ENCODE results near the gene NT5DC3.
"Not testable (repeated sequence)": the region's sequence is repeated elsewhere in the genome, so short reads cannot be mapped to it uniquely, and the experiment has no call there.

Gene NT5DC3

DNA sequence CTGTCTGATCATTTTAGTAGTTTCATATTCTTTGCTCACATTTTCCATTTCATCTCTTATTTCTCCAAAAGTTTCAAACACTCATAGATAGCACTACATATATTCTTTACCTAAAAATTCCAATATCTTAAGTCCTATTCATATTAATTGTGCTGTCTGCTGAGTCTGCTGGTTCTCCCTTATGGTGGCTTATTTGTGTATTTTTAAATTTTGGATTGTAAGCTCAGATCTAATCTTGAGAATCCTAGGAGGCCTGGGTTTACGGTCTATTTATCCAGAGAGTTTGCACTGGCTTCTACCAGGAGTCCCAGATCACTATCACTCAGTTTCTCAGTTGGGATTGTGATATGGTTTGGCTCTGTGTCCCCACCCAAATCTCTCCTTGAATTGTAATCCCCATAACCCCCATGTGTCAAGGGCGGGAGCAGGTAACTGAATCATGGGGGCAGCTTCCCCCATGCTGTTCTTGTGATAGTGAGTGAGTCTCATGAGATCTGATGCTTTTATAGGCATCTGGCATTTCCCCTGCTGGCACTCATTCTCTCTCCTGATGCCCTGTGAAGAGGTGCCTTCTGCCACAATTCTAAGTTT is 10.2 kb downstream of the NT5DC3 start:
- no peak for DNase-seq

DNA sequence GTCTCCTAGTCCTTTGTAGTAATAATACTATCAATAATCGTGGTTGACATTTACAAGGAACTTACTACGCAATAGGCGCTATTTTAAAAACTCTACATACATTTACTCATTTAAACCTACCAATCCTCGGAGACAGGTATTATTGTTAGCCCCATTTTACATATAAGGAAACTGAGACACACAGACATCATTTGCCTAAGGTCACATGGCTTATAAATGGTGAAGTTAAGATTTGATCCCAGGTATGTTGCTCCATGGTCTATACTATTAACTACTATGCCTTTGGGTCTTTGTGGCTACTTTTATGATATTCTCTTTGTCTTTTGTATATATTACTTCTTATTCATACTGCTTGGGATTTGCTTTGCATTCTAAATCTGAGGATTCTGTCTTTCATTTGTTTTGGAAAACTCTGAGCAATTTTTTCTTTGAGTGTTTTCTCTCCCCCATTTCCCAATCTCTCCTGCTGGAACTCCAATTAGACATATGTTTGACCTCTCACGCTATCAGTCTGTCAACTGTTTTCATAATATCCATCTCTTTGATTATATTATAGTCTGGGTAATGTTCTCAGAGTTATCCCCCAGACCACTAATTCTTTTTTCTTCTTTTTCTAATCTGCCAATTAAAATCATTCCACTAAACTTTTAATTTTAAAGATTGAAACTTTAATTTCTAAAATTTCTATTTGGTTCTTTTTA is 10.9 kb downstream of the NT5DC3 start:
- DNase-seq, result no peak

DNA sequence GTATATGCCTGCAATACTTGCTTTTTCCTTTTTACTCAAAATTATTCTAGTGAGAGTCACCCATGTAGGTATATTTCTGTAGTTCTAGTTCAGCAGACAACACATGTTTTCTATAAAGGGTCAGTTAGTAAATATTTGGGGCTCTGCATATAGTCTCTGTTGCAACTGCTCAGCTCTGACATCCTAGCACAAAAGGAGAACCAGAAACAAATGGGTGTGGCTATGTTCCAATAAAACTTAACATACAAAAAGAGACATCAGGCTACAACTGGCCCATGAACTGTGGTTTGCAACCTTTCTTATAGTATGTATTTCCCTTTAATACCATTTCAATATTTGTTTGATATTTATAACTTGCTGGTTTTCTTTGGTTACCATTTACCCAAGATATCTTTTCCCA is 11.9 kb downstream of the NT5DC3 start:
- DNase-seq, result no peak

DNA sequence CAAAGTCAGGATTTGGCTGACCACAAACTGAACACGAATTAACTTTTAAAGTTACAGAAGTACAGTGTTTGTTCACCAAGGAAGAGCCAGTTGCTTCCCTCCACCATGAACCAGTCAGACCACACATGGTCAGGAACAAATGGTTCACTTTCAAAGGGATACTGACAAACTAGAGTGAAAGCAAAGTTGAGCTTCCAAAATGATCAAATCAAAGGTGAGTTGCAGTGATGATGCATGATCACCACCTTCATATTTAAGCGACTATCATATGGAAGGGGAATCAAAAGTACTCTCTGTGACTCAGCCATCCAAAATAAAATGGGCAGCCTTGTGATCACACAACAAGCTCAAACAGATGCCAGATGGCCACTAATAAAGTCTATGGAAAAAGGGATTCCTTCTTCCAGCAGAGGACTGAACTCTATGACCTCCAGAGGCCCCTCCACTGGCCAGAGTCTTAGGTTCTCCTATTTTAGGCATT is 13.1 kb downstream of the NT5DC3 start:
- DNase-seq, result no peak

DNA sequence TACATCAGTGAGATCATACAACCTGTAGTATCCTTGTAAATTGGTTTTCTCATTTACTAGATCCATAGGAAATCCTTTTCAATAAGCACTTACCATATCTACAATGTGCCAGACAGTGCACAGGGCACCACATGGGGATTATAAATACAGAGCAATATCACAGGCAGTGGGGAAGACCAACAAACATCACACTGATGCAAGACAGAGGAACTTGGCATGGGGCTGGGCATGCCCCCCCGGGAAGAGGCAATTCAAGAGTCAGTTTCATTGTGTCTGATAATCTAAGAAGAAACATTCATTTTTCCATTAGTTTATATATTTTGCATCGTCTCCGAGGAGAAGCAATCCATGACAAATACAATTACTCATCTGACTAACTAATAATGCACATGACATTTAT is 16.2 kb downstream of the NT5DC3 start:
- no peak for DNase-seq

DNA sequence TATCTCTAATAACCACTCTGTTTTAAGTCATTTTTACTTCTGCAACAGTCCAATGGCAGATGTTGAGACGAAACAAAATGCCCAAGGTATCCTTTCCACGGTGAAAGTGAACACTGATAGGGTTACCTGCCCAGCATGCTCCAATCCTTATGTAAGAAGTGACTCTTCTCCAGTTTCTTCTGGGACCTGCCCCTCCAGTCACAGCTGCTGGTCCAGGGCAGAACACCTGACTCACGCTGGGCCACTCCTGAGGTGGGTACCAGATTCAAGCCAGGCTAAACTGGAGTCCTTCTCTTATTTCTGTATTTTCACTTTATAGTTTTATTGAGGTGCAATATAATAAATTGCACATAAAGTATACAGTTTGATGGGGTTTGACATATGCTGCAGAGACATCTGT is 16.7 kb downstream of the NT5DC3 start:
- no peak for DNase-seq

DNA sequence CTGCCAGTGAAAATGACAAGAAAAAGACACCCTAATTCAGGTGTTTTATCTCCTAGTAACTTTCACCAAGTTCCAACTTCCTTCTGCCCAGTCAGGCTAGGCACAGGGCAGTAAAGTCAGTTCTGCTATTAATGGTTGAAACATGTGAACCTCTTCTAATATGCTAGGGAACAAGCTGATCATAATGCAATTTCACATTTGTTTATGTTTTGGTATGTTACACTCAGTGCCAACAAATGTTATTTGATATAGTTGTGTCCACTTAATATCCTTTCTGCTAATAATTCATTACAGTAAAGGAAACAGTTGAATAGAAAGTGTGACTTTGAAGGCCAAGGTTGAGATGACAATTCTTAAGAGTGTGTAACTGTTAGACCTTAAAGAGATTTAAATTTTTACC is 17.2 kb downstream of the NT5DC3 start:
- DNase-seq, result no peak

DNA sequence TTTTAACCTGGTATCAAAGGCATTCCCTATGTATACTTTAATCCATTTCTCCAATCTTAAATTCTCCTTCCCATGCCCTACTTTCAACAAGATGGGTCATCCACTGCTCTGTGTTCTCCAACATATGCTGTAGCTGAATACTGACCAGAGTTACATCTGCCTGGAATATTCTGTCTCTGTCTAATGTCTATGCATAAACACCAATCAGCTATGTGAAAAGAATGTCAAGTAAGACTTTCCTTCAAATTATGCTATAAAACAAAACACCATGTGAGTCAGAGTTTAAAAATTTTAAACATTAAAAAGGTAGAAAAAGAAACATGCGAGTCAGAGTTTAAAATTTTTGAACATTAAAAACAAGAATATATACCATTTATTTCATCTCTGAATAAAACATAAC is 19.3 kb downstream of the NT5DC3 start:
- no peak for DNase-seq

DNA sequence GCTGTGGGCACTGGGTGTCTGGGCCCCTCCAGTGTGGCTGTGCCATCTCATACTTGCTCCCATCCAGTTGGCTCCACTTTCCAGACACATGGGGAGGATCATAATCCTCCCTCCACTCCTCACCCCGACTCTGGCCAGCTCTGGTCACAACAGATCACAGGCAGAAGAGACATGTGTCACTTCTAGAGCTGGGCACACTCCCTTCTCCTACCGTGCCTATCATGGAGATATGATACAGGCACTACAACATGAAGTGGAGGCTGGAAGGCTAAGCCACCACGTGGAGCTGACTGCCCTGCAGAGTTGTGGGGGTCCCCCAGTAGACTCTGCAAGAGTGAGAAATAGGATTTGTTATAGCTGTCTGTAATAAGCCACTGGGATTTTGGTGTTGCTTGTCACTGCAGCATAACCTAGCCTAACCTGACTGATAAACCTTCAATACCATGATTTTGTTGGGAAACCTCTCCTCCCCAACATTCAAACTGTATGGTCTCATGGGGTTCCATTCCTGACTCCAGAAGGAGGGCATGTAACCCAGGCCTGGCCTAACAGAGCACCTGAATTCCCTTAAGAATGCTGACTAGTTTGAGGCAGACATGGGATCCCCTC is 20.0 kb downstream of the NT5DC3 start:
- DNase-seq, result no peak

DNA sequence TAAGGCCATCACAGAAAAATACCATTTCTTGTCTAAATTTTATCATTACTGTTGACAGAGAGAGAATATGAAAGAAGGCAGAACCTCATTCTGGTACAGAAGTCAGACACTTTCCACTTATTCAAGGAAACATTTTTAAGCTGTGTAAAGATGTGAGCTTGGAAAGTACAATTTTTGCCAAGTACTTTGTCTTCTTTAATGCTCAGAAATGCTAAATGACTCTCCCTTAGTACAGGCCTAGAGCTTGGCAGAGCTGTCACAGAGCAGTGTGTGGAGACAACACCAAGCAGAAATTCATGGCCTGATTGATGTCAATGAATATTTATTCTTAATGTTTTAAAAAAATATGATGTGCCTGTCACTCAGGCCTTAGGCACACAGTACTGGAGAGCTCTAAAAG is 20.7 kb downstream of the NT5DC3 start:
- DNase-seq, result no peak

DNA sequence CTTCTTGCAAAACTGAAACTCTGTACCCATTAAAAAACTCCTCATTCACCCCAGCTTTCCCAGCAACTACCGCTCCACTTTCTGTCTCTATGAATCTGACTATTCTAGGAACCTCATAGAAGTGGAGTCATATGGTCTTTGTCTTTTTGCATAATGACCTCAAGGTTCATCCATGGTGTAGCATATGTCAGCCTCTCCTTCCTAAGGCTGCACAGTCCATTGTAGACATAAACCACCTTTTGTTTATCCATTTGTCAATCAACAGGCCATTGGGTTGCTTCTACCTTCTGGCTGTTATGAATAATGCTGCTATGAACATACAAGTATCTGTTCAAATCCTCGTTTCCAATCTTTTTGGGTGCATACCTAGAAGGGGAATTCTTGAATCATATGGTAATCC is 21.1 kb downstream of the NT5DC3 start:
- DNase-seq, result no peak

DNA sequence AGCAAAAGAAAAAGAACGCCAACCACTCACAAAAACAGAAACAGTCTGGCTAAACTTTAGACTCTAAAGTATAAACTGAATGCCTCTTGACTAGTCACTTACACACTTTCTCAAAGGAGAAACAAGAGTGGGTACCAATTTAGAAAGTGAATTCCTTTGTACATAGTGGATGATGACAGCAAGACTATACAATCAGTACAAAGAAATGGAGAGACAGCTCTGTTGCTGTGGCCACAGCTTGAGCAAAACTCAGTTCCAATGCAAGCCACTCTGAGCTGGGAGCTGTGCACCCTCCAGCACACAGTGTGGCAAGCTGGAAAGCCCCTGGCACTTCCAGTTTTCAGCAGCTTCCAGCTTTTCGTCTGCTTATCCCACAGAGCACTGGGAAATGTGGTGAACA is 21.7 kb downstream of the NT5DC3 start:
- no peak for DNase-seq

DNA sequence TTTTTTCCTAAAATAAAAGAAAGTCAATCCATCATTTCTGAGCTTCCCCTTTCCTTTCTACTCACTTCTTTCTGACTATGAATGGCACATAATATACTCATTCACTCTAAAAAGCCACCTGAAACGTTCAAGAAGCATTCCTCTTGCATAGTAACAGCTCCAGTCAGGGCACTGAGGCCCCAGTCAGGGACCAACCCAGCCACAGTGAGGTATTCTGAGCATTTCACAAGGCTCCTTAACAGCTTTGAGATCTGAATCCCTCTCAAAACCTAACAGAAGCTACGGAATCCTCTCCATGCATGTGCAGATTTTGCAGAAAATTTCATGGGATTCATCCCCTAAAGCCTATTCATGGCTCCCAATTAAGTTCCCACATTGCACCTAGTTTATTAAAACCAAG is 23.2 kb downstream of the NT5DC3 start:
- no peak for DNase-seq

DNA sequence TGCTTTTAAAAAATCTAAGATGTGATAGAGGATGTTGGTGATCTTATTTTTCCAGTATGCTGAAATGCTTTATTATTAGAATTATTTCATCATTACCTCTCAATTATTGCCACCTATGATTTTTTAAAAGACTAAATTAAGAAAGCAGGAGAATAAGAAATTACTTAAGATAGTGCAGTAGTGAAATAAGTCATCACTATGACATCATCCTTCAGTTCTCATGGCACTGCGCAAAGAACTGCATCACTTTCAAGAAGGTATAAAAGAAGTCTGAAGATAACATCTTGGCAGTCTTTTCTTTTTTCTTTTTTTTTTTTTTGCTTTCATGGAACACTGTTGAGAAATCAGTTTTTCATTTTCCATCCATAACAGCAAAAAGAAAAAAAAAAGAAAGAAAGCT is 24.4 kb downstream of the NT5DC3 start:
- DNase-seq, result no peak

DNA sequence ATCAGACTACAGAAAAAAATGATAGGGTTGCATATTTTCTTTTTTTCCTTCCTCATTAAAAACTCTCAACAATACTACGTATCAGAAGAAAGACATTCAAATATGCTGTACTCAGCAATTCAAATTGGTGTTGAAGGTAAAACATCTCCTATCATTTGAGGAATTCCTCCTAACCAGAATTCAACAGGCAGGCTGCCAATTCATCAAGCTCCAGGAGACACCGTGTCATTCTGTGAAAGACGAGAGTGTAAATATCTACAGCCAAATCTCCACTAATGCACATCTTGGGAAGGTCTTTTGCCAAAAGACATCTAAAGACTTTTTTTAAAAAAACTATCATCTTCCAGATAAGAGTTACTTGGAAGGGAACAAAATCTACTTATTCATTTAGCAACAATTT is 26.6 kb downstream of the NT5DC3 start:
- no peak for DNase-seq

DNA sequence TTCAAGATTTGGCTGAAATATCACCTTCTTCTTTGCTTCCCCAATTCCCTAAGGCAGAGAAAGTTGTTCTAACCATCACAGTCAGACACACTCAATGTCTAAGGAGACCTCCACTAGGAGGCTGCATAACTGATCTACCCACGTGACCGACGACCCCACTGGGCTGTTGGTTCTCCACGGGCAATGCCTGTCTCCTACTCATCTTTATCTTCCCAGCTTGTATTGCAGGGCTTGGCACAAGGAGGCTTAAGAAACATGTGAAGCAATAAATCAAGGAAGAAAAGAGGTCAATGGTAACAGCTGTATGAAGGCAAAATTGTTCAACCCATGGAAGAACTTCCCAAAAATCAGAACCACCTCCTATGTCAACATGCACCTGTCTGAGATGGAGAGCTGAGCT is 27.1 kb downstream of the NT5DC3 start:
- no peak for DNase-seq

DNA sequence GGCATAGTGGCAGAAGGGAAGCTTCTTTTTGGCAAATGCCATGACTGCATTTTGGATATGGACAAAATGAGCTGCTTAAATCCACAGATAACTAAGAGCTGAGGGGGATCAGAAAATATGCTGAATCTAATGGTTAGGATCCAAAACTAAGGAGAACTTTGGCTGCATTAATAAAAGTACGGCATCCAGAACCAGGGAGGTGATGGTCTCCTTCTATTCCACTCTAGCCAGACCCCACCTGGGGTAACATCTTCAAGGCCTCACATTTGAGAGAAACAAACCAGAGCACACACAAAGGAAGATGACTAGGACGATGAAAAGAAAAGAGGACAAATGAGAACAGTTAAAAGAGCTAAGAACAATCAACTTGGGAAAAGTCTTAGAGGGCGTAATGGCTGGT is 27.6 kb downstream of the NT5DC3 start:
- DNase-seq, result no peak

DNA sequence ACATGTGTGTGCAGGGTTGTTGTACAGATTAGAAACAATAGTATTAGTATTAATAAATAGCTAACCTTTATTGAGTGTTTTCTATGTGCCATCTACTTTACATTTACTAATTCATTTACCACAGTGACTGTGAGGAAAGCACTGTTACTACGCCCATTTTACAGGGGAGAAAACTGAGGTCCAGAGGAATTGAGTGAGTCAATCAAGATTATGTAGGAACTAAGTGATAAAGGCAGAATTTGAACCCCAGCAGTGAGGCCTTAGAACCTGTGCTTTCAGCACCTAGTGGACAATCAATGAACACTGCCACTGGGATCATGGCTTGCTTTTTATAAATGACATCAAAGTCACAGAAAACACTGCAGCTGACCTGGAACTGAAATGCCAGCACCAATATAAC is 28.2 kb downstream of the NT5DC3 start:
- no peak for DNase-seq

DNA sequence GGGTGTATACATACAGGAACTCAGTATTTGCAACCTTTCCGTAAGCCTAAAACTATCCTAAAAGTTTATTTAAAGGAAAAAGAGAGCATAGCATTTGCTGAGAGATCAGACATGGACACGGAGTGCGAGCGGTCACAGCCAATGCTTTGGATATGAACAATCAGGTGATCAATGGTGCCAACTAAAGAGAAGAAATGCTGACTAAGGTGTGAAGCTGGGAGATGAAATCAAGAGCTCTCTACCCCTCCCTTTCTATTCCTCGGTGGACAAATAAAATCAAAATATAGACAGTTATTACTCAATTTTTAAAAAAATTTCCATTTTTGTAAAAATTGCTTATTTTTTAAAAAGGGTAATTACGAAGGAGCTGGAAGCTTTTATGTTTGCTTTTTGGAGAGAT is 29.2 kb downstream of the NT5DC3 start:
- DNase-seq, result no peak

DNA sequence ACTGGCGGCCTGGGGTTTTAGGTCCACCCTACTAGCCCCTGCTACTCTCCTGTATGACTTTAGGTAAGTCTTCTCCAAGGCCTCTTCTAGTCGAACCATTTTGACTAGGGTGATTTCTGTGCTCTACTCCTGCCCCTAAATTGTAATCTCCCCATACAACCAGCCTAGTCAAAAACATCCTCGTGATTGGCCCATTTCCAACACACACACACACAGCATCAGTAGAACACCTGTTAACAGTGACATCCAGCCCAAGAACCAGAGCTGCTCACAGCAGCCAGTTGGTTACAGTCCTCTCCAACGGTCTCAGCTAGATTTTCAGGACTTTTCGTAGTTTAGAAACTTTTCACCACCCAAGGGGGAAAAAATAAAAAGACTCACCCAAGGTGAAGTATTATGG is 30.9 kb downstream of the NT5DC3 start:
- no peak for DNase-seq

DNA sequence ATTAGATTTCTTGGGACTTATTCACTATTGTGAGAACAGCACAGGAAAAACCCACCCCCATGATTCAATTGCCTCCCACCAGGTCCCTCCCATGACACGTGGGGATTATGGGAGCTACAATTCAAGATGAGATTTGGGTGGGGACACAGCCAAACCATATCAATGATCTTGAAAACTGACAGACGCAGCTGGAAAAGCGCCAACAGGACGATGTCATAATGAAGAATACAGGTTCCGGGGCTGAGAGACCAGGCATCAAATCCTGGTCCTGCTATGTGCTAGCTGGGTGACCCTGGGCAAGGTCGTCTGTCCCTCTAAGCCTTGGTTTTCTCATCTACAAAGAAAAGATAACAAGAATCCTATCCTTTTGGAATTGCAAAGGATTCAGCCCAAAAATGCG is 31.4 kb downstream of the NT5DC3 start:
- DNase-seq, result not testable (repeated sequence)

DNA sequence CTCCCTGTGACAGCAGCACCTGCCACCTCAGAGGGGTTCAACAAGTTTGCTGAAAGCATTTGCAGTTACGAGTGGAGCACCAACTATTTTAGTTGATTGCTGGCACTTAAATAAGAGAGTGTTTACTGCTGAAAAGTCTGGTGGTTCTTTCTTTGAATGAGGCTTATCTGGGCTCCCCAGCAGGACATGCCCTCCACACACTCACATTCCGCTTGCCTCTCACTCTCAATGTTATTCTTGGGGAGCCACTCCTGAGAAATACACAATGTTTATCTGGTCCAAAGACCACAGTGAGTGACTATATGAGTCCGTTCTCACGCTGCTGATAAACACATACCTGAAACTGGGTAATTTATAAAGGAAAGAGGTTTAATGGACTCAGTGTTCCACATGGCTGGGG is 31.9 kb downstream of the NT5DC3 start:
- DNase-seq, result no peak

DNA sequence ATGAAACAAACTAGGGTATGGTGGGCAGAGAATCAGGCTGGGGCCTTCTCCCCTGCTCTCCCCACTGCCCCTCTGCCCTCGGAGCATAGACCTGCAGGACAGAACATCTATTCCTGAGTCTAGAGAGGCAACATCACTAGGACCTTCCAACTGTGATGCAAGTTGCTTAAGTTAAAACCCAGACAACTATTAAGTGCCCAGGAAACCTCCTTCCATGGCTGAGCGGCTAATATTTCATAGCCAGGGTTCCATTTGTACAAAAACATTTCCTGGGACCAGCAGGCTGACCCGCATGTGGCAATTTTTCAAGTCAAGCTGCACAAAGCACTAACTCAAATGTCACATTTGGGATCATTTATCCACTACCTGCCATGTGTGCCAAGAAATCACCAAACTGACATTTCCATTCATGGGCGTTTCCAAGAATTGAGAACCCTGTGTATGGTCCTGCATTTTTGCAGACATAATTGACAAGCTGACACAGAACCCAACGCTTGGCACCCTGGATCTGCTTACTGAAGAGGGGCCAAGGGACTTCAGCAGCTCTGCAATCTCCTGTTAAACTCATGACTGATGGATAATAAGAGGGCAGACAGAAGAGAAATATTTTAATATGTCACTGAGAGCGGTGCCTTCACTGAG is 32.7 kb downstream of the NT5DC3 start:
- DNase-seq, result no peak

DNA sequence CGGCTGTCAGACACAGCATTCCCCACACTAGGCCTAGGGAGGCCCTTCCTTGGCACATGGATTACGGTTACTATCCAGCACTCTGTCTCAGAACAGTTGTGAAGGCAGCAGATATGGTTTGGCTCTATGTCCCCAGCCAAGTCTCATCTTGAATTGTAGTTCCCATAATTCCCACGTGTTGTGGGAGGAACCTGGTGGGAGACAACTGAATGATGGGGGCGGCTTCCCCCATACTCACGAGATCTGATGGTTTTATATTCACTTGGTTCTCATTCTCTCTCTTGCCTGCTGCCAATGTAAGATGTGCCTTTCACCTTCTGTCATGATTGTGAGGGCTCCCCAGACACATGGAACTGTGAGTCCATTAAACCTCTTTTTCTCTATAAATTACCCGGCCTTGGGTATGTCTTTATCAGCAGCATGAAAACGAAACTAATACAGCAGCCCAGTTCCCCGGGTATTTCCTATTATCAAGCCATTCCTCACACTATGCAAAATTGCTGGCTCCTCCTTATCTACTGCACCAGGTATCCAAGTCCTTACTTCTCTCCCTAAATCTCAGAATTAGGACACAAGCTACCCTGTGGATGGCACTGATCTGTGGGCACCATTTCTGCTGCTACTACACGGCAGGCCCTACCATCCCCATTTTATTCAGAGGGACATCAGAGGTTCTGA is 33.3 kb downstream of the NT5DC3 start:
- DNase-seq, result no peak
